ENCODE data around the gene CPSF7.

The CPSF7 gene

GRCh38 chr11:61406991-61407728, 22.6 kb downstream of the CPSF7 start:
- Histone ChIP-seq H3K27me3 (replicated peaks) (no peaks in the 10 kb centered on the region), H3K27ac (no peak overlapping the region), H3K36me3 (replicated peaks) (peaks cover 83% of the 10 kb centered on the region), H3K4me3 (ENCODE audit: low read depth, low read length) (no peak overlapping the region)
- in situ Hi-C loops (cut with HindIII; ENCODE audit: low pct_ligation_motif_present, low sequenced_read_pairs), result no loop called here
- no peak for TF ChIP-seq CTCF (IDR thresholded peaks at IDR 0.05; ENCODE audit: low read depth, low read length, missing control alignments)
- DNase-seq, result no peak

GRCh38 chr11:61406067-61406466, 23.7 kb downstream of the CPSF7 start:
- Histone ChIP-seq H3K27me3 (replicated peaks) (no peaks in the 10 kb centered on the region), H3K36me3 (replicated peaks) (peaks cover 75% of the 10 kb centered on the region), H3K4me3 (ENCODE audit: low read depth, low read length) (no peak overlapping the region), H3K27ac (no peak overlapping the region)
- no peak for DNase-seq
- TF ChIP-seq CTCF (IDR thresholded peaks at IDR 0.05; ENCODE audit: low read depth, low read length, missing control alignments), result no peak
- in situ Hi-C loops (cut with HindIII; ENCODE audit: low pct_ligation_motif_present, low sequenced_read_pairs), result no loop called here

GRCh38 chr11:61404641-61405040, 25.1 kb downstream of the CPSF7 start:
- Histone ChIP-seq H3K36me3 (replicated peaks) (peaks cover 65% of the 10 kb centered on the region), H3K27me3 (replicated peaks) (no peaks in the 10 kb centered on the region), H3K4me3 (ENCODE audit: low read depth, low read length) (no peak overlapping the region), H3K27ac (no peak overlapping the region)
- TF ChIP-seq CTCF (IDR thresholded peaks at IDR 0.05; ENCODE audit: low read depth, low read length, missing control alignments), result no peak
- DNase-seq, result no peak
- in situ Hi-C loops (cut with HindIII; ENCODE audit: low pct_ligation_motif_present, low sequenced_read_pairs), result no loop called here

GRCh38 chr11:61404103-61404502, 25.7 kb downstream of the CPSF7 start:
- Histone ChIP-seq H3K4me3 (ENCODE audit: low read depth, low read length) (no peak overlapping the region), H3K27me3 (replicated peaks) (no peaks in the 10 kb centered on the region), H3K27ac (no peak overlapping the region), H3K36me3 (replicated peaks) (peaks cover 64% of the 10 kb centered on the region)
- no peak for DNase-seq
- in situ Hi-C loops (cut with HindIII; ENCODE audit: low pct_ligation_motif_present, low sequenced_read_pairs), result no loop called here
- no peak for TF ChIP-seq CTCF (IDR thresholded peaks at IDR 0.05; ENCODE audit: low read depth, low read length, missing control alignments)

GRCh38 chr11:61403658-61404057, 26.1 kb downstream of the CPSF7 start:
- no peak for DNase-seq
- H3K27ac ChIP-seq, result no peak overlapping the region
- no peak for TF ChIP-seq CTCF (IDR thresholded peaks at IDR 0.05; ENCODE audit: low read depth, low read length, missing control alignments)
- peaks cover 61% of the 10 kb centered on the region for H3K36me3 ChIP-seq (replicated peaks)
- no peaks in the 10 kb centered on the region for H3K27me3 ChIP-seq (replicated peaks)
- no peak overlapping the region for H3K4me3 ChIP-seq (ENCODE audit: low read depth, low read length)
- in situ Hi-C loops (cut with HindIII; ENCODE audit: low pct_ligation_motif_present, low sequenced_read_pairs), result no loop called here

GRCh38 chr11:61401573-61401972, 28.2 kb downstream of the CPSF7 start:
- Histone ChIP-seq H3K27me3 (replicated peaks) (no peaks in the 10 kb centered on the region), H3K4me3 (ENCODE audit: low read depth, low read length) (no peak overlapping the region), H3K36me3 (replicated peaks) (peaks cover 48% of the 10 kb centered on the region), H3K27ac (no peak overlapping the region)
- in situ Hi-C loops (cut with HindIII; ENCODE audit: low pct_ligation_motif_present, low sequenced_read_pairs), result no loop called here
- DNase-seq, result no peak
- no peak for TF ChIP-seq CTCF (IDR thresholded peaks at IDR 0.05; ENCODE audit: low read depth, low read length, missing control alignments)

Data from brain microvascular endothelial cell (primary cell).